HG03196 (cell line): ENCODE results near the gene COL5A3.
"Not testable (repeated sequence)": the region's sequence is repeated elsewhere in the genome, so short reads cannot be mapped to it uniquely, and the experiment has no call there.

Experiments used
- ATAC-seq: cut with Tn5 transposase; IDR thresholded peaks from one replicate; pipeline ENCODE4 v1.9.1; 2021; ENCODE audit not compliant: unreplicated experiment

COL5A3 gene

GRCh38 chr19:9939301-9939913 lies 70.9 kb downstream of the COL5A3 start:
- no peak for ATAC-seq

GRCh38 chr19:9937001-9937411 lies 73.3 kb downstream of the COL5A3 start:
- ATAC-seq = no peak

GRCh38 chr19:9936326-9937000 lies 73.8 kb downstream of the COL5A3 start, which contains the start of gene OLFM2:
TSS of gene OLFM2 (minus strand) at chr19:9936515. CDS start at chr19:9936366, 149 bp downstream.
- ATAC-seq = no peak

GRCh38 chr19:9935506-9936325 lies 74.6 kb downstream of the COL5A3 start:
- ATAC-seq = no peak

- ATAC-seq = no peak
These were observed 76.0 kb downstream of the COL5A3 start for GRCh38 chr19:9934132-9934950.

GRCh38 chr19:9932835-9933234 lies 77.5 kb downstream of the COL5A3 start:
- ATAC-seq = no peak

GRCh38 chr19:9931629-9932028 lies 78.7 kb downstream of the COL5A3 start:
- ATAC-seq = no peak

- ATAC-seq = no peak
These were observed 86.9 kb downstream of the COL5A3 start for GRCh38 chr19:9923440-9923839.

GRCh38 chr19:9922782-9923379 lies 87.4 kb downstream of the COL5A3 start:
- not testable (repeated sequence) for ATAC-seq

- ATAC-seq = no peak
These were observed 93.0 kb downstream of the COL5A3 start for GRCh38 chr19:9917321-9917720.

- ATAC-seq = no peak
These were observed 93.6 kb downstream of the COL5A3 start for GRCh38 chr19:9916719-9917118.

GRCh38 chr19:9914315-9915207 lies 95.7 kb downstream of the COL5A3 start:
- no peak for ATAC-seq

GRCh38 chr19:9914001-9914314 lies 96.3 kb downstream of the COL5A3 start:
- ATAC-seq = no peak

- no peak for ATAC-seq
These were observed 96.9 kb downstream of the COL5A3 start for GRCh38 chr19:9913237-9914000.

- no peak for ATAC-seq
These were observed 97.6 kb downstream of the COL5A3 start for GRCh38 chr19:9912551-9913236.

GRCh38 chr19:9911524-9912185 lies 98.6 kb downstream of the COL5A3 start:
- no peak for ATAC-seq

GRCh38 chr19:9910625-9911024 lies 99.7 kb downstream of the COL5A3 start:
- ATAC-seq = no peak
